NCI-H1417 (cell line): ENCODE data around the gene RDH5.

Experiments
- DNase-seq, 3 experiments: peaks; one replicate each; lab custom pipeline; 2025; lab: John Stamatoyannopoulos, UW

Gene RDH5

GRCh38 chr12:55696141-55696540 lies 24.1 kb upstream of the RDH5 start:
- DNase-seq = no peak

- DNase-seq = no peak
Observed at GRCh38 chr12:55696796-55697462, 23.3 kb upstream of the RDH5 start.

DNA sequence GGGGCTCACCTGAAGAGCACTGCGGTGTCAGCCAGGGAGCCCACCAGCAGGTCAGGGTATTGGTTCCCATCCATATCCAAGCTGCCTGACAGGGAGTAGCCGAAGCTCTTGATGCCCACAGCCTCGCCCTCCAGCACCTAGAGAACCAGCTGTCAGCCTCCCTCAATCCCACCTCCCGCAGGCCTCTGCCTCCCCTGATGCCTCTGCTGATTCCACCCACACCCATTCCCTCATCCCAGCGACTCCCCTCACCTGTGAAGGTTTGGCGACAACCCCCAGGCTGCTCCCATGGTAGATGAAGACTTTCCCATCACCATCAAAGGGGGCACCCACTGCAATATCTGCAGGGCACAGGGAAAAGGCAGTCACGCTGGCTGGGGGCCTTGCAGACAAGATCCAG lies 22.5 kb upstream of the RDH5 start:
- DNase-seq = no peak

DNA sequence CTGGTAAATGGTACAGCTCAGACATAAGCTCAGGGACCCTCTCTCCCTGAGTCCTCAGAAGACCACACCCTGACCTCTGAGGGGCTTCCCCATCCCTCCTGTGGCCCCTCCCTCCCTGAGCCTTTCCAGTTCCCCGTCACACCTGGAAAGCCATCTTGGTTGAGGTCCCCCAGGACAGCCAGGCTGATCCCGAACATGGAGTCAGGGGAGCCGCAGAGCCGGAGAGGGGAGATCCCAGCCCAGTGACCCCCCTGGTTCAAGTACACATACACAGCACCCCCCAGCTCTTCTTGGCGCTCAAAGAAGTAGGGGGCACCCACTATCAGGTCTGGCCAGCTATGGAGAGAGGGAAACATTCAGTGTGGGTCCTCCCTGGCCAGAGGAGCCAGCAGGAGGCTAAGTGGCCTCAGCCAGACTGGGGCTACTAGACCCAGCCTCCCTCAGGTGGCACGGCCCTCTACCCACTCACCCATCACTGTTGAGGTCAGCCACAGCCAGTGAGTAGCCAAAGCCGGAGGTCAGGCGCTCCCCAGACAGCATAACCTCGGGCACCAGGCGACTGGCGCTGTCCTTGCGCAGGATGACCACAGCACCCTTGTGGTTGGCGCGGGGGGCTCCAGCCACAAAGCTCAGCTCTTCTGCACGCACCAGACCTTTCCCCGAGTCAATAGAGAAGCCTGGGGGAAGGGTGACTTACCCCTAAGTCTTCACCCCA lies 21.8 kb upstream of the RDH5 start:
- DNase-seq = no peak

DNA sequence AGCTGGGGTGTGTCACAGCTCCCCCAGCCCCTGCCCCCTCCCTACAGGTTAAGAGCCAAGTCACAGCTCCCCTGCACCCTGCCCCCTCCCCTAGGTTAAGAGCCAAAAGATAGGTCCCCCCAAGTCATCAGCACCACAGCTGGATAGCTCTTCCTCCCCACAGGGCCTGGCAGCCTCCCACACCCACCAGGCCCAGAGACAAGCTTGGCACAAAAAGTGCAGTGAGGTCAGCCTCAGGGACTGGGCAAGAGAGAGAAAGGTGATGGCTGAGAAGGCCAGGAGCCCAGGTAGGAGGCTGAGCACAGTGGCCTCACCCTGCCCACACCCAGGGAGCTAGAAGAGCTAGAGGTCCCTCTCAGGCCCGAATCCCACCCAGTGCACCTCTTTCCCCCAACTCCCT lies 21.2 kb upstream of the RDH5 start:
- DNase-seq = no peak

DNA sequence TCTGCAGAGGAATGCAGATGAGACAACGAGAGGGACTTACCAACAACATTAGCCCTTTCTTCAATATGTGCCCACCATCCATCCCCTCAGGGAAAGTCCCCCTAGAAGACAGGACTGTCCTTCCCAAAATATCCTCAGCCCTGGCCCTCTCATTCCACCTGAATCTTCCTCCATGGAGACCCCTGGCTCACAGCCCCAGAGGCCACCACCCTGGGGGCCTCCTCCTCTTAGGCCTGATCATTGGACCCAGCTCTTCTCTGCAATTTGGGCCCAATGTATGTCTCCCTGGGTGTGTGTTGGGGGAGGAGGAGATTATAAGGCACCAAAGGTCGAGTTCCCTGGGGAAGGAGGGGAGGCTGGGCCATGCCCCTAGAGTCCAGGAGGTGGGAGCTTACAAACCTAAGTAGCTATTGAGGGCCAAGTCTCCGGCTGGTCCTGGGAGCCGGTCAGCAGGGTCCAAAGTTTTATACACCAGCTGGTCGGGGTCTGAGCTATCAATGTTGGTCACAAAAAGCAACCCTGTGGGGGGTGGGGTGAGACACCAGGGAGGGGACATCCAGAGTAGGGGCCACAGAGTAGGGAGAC lies 20.6 kb upstream of the RDH5 start:
- no peak for DNase-seq

DNA sequence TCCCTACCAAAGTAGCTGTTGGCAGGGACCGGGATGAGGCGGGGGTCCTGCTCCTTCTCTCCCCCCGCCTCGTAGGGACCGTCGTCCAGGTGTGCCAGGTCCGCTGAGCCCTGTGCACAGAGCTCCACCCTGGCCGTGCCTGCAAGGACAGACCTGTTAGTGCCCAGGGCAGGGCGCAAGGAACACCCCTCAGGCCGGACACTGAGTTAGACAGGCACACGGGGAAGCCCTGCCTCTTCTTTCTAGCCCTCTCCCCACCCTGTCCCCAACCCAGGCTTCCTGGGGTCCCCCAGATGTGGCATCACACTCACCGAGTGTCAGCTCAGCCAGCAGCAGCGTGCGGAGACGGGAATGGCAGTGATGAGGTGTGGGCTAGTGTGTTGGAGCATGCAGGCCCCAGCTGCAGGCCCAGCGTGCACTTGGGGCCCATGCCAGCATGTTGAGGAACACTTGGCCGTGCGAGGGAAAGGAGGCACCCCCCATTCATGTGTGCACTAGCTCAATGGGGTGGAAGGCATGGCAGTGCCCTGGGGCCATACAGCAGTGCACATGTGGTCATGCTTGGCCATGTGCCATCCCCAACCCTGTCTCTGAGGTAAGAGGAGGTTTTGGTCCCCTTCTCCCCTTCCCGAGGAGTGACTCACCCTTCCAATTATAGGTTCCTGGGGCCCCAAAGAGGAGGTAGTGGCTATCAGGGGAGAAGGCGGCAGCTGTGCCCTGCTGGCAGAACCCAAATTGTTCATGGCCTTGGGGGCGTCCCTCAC lies 19.8 kb upstream of the RDH5 start:
- DNase-seq = no peak

- no peak for DNase-seq
Observed at GRCh38 chr12:55702861-55703260, 17.3 kb upstream of the RDH5 start.

DNA sequence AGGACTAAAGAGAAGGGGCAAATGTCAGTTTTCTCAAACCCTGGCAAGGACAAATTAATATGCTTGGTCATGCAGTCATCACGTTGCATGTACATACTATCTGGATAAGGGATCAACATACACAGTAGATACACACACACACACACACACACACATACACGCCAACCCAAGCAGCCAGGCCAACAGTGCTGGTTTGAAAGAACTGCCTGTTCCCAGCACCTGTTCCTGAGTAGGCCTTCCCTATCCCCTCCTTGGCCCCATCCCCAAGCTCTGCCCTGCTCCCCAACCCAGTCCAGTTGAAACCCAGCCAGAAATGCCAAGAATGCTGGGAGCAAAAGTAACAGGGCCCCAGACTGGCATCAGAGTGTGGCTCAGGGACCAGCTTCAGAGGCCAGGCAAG lies 16.9 kb upstream of the RDH5 start:
- no peak for DNase-seq

DNA sequence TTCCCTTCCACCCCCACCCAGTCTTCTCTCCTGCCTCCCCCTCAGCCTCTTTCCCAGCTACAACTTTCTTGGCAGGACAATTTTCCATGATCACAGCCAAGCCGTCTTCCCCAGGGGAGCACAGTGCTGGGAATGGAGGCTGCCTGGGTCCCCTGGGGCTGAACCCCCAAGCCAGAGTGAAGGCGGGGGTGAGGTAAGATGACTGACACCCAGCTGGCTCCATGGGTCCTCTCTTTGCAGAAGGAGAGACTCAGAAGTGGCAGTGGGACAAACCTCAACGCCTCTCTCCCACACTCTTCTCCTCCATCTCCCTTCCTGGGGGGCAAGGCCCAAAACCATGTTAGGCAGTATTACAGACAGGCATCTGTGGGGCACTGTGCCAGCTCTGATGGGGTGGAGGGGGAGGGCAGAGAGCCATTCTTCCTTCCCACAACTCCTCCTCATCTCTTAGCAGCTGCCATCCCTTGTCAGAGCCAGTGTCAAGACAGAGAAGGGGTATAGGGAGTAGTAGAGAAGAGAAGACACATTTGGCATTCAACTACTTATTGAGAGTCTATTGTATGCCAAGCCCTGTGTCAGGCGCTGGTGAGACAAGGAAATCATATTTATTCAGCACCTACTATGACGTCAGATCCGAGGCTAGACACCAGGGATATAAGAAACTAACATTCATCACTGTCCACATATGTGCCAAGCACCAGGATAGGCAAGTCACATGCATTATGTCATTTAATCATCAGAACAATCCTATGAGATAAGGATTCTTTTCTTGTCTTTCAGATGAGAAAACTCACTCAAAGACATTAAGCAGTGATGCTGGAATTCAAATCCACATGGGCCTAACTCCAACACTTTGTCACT lies 16.1 kb upstream of the RDH5 start:
- DNase-seq = no peak

DNA sequence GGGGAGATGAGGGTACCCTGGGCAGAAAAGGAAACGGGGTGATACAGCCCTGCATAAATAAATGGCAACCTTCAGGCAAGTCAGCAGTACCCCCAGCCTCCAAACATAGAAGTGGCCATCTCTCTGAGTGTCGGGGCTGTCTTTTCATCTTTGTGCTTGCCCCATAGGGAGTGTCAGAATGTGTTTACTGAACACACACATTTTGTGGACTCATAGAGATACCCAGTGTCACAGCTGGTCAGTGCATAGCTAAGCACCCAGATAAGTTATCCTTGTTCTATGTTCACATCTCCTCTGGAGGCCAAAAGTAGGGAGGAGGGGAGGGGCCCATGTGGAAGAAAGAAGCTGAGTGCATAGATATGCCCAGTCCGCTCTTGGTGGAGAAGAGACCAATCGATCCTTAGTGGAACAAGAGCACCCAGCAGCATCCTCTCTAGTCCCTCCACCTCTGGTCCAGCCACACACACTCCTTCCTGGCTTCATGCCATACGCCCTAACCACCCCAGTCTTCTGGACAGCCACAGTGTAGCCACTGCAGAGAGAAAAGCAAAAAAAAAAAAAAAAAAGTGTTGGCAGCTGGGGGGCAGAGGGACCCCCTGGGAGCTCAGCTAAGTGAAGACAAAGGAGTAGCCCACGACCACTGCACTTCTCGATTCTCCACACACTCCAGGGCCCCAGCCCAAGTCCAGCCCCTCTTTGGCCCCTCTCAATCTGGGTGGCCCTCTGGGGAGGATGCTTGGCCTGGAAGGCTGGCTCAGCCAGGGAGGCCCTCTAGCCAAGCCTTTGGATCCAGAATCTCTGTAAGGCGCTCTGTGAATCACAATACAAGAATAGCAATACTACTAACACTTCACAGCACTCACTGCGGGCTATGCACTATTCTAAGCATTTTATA lies 15.1 kb upstream of the RDH5 start:
- no peak for DNase-seq

- DNase-seq = no peak
Observed at GRCh38 chr12:55705782-55706402, 14.3 kb upstream of the RDH5 start.

DNA sequence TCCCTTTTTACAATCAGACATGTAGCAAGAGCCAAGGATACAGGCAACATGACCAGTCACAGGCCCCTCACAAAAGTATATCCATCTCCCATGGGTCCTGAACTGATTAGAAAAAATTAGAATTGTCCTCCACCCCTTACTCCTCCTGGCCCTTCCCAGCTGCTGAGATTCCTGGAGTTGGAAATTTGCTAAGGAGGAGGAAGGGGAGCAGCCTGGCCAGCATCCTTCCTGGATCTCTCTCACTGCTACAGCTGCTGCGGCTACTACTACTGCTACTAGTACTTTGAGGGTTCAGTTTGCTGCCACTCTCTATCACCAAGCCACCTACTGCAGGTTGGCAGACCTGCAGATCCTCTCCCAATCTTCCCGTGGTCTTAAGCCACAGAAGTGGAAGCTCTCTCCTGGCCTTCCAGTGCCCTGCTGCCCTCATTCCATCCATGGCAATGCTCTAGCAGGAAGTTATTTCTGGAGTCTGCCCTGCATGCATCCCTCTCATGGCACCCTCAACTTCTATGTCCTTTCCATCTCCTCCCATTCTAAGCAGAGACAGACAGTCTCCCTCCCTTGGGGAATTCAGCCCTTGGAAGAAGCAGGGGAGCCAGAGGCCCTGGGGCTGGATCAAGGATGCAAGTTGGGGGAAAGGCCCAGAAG lies 13.5 kb upstream of the RDH5 start:
- DNase-seq = peak in 1 of 3 experiments; percentile 56

- peak in 2 of 3 experiments; percentile 39 to 63 for DNase-seq
Observed at GRCh38 chr12:55707219-55707671, 12.9 kb upstream of the RDH5 start.

- DNase-seq = peak; percentile 75 to 92 (median 82)
Observed at GRCh38 chr12:55707841-55708694, 12.1 kb upstream of the RDH5 start, which contains the start of gene ITGA7. Gene ITGA7 (minus strand): TSS chr12:55707904. CDS start chr12:55707682, 222 bp downstream.

DNA sequence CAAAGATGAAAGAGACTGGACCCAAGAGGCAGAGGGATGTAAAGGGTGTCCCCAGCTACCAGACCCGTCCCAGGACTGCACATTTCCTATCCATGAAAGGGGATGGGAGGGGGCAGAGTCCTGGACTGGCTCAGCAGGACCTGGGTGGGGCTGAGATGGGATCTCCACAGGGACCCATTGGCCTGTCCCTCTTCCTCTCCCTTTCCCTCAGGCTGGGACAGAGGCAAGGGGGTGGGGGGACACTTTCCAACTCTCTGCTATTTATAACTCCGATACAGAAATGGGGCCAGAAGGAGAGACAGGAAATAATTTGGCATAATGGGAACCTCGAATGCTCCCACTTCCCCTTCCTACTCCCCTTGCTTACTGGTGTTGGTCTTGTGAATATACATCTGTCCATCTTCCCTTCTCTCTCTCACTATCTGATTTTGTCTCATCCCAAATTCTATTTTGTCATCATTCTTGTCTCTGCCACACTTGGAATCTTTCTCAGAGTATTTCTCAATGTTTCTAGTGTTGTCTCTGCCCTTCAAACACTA lies 11.4 kb upstream of the RDH5 start:
- no peak for DNase-seq

DNA sequence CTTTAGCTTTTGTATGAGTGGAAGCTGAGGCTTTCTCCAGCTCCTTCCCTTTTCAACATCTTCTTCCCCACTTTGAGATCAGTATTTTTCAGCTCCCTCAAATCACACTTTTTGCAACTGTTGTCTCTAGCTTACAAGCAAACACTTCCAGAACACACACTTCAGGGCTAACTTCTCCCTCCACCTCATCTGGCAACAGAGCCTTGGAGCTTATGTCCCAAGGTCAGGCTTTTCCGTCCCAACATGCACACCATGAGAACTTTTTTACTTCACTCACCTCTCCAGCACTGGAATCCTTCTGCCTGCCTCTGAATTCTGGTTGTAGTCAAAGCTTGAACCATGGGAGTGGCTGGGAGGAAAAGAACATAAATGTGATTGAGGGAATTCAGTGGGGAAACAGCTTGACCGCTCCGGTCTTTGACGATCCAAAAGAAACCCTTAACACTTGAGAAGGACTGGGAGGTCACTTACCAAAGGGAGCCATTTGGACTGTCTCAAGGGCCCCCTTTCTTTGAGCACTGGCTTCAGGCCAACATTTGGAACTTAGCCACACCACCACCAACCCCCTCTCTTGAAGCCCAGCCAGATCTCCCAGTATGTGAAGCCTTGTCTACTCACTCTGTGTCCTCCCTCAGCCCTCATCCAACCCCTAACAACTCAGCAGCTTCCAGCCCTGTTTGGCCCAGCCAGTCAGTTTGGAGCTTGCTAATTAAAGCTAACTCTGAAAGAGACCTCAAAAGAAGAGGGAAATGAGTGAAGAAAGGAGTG lies 8.2 kb upstream of the RDH5 start:
- no peak for DNase-seq
